ENCODE results near the gene SUGCT. TPM values are rescaled to one million over a fixed set of nuclear protein-coding genes. Genes with fewer than 3 reads are reported as not detected.

The SUGCT gene
- total RNA-seq, 1 donor from 2014 or later, result 11.9 TPM

DNA sequence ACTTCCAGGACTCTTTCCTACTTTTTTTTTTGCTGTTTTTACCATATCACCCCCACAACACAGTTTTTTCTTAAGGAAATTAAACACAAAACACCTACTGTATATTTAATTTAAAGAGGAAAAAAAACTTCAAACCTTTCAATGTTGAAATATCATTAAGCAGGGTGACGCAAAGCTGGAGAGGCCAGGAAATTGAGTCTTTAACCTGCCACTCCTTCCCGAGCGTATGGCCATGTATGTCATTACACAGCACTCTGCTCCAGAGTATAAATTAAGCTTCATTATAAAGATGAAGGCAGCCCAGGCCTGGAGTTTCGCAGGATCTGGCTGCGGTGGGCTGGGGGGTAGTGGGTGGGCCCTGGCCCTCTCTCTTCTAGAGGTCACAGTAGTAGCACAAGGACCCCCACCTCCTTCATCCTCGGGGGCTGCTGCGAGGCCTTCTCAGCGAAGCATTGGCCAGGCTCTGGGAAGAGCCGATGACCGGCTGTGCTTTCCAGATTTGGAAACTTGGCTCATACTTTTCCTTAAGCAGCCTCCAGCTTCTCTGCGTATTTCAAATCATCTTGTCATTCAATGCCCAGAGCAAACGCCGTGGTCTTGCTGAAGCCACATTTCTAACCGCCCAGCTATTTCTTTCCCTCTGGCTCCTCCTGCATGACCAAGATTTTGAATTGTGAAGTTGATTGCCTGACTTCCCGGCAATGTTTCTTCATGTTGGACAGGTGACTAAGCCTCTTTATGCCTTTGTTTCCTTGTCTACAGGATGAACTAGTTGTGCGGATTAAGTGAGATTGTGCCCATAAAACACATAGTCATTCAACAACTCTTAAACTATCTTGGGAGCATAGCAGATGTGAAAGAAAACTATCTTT, 765.1 kb downstream of the SUGCT start:
- Mint-ChIP-seq H3K4me3 (ENCODE audit: unreplicated experiment) (no peak overlapping the region), H3K36me3 (ENCODE audit: unreplicated experiment) (peaks cover 4% of the 10 kb centered on the region), H3K27ac (ENCODE audit: unreplicated experiment) (no peak overlapping the region), H3K9me3 (ENCODE audit: unreplicated experiment) (peaks cover 16% of the 10 kb centered on the region), H3K27me3 (ENCODE audit: unreplicated experiment) (no peaks in the 10 kb centered on the region), H3K4me1 (ENCODE audit: unreplicated experiment) (no peaks in the 10 kb centered on the region)
- no peak for DNase-seq (ENCODE audit: extremely low spot score, unreplicated experiment)
- TF ChIP-seq, protein P1, sequence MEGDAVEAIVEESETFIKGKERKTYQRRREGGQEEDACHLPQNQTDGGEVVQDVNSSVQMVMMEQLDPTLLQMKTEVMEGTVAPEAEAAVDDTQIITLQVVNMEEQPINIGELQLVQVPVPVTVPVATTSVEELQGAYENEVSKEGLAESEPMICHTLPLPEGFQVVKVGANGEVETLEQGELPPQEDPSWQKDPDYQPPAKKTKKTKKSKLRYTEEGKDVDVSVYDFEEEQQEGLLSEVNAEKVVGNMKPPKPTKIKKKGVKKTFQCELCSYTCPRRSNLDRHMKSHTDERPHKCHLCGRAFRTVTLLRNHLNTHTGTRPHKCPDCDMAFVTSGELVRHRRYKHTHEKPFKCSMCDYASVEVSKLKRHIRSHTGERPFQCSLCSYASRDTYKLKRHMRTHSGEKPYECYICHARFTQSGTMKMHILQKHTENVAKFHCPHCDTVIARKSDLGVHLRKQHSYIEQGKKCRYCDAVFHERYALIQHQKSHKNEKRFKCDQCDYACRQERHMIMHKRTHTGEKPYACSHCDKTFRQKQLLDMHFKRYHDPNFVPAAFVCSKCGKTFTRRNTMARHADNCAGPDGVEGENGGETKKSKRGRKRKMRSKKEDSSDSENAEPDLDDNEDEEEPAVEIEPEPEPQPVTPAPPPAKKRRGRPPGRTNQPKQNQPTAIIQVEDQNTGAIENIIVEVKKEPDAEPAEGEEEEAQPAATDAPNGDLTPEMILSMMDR (IDR thresholded peaks at IDR 0.05), result no peak

DNA sequence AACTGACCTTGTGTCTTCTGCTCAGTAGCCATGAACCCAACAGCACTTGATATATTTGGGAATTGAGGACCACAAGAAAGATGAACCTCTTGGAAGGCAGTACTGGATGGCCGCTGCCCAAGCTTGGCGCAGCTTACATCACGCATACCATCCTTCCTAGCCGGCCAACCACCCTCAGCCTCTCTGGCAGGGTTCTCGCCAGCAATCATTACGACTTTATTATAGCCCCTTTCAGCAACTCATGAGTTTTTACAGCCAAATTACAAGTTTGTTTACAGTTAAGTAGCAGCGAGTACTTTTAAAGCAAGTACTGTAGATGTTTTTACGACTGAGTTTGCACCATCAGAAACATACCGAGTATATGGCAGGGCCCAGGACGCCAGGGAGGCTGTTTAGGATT, 769.1 kb downstream of the SUGCT start:
- TF ChIP-seq, protein P1 (IDR thresholded peaks at IDR 0.05), result no peak
- H3K4me1 Mint-ChIP-seq (ENCODE audit: unreplicated experiment), result no peaks in the 10 kb centered on the region
- H3K36me3 Mint-ChIP-seq (ENCODE audit: unreplicated experiment), result peaks cover 4% of the 10 kb centered on the region
- H3K4me3 Mint-ChIP-seq (ENCODE audit: unreplicated experiment), result no peak overlapping the region
- DNase-seq (ENCODE audit: extremely low spot score, unreplicated experiment), result no peak
- peaks cover 4% of the 10 kb centered on the region for H3K9me3 Mint-ChIP-seq (ENCODE audit: unreplicated experiment)
- no peaks in the 10 kb centered on the region for H3K27me3 Mint-ChIP-seq (ENCODE audit: unreplicated experiment)
- no peak overlapping the region for H3K27ac Mint-ChIP-seq (ENCODE audit: unreplicated experiment)

DNA sequence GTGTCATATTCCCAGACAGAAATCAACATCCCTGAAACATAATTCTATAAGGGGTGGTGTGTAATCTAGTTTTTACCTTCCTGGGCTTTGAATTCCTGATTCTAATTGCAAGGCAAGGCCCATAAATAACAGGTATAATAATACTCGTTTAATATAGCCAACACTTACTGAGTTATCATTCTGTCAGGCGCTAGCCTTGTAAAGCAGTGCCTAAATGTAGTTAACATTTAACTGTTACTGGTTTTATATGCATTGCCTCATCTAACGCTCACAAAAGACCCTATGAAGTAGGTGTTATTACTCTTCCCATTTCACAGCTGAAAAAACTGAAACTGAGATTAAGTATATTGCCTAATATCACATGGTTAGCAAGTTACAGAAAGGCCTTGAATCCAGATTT, 772.5 kb downstream of the SUGCT start:
- Mint-ChIP-seq H3K4me1 (ENCODE audit: unreplicated experiment) (no peaks in the 10 kb centered on the region), H3K9me3 (ENCODE audit: unreplicated experiment) (peaks cover 4% of the 10 kb centered on the region), H3K27ac (ENCODE audit: unreplicated experiment) (no peak overlapping the region), H3K4me3 (ENCODE audit: unreplicated experiment) (no peak overlapping the region), H3K36me3 (ENCODE audit: unreplicated experiment) (peaks cover 4% of the 10 kb centered on the region), H3K27me3 (ENCODE audit: unreplicated experiment) (no peaks in the 10 kb centered on the region)
- TF ChIP-seq, protein P1 (IDR thresholded peaks at IDR 0.05), result no peak
- DNase-seq (ENCODE audit: extremely low spot score, unreplicated experiment), result no peak

DNA sequence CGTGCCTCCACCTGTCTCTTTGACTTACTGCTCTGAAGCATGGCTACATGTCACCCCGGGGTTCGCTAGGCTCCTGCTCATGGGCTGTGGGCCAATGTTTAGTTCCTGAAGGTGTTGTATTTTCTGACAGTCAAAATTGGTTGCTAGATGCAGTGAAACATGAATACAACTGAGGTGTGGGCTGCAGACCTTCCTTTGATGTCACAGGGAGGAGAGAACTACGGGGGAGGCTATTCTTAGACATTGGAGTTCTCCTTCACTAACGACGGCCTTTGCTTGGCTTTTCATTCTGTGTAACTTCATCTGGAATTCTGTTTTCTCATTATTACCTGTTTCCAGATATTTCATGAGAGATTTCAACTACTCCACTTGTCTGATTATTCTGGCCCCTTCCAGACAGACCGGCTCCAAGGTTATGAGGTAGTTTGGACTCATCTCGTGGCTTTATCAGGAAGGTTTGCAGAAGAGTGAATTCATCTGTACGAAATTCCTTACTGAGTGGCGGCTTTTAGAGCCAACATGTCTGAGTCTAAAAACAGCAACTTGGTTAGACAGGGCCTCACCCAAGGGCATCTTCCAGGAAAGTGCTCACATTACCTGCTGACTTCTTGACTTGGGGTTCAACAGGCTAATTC, 774.7 kb downstream of the SUGCT start:
- TF ChIP-seq, protein P1 (IDR thresholded peaks at IDR 0.05), result no peak
- no peak for DNase-seq (ENCODE audit: extremely low spot score, unreplicated experiment)
- peaks cover 4% of the 10 kb centered on the region for H3K36me3 Mint-ChIP-seq (ENCODE audit: unreplicated experiment)
- H3K4me3 Mint-ChIP-seq (ENCODE audit: unreplicated experiment), result no peak overlapping the region
- H3K9me3 Mint-ChIP-seq (ENCODE audit: unreplicated experiment), result peaks cover 4% of the 10 kb centered on the region
- peaks cover 3% of the 10 kb centered on the region for H3K4me1 Mint-ChIP-seq (ENCODE audit: unreplicated experiment)
- H3K27me3 Mint-ChIP-seq (ENCODE audit: unreplicated experiment), result no peaks in the 10 kb centered on the region
- no peak overlapping the region for H3K27ac Mint-ChIP-seq (ENCODE audit: unreplicated experiment)

Other genes starting within 250 kb of the SUGCT start
- gene CDK13, start 184.7 kb upstream of the SUGCT start, total RNA-seq, result 58.7 and 60.6 TPM in 2 replicates
- 42.7 and 43.4 TPM in 2 replicates for gene MPLKIP, start 383 bp upstream of the SUGCT start, total RNA-seq

All from osteocyte (in vitro differentiated cells).